Natural killer cell (primary cell): Measurements from ENCODE around the gene MTMR3. TPM values are rescaled to one million over a fixed set of nuclear protein-coding genes. Genes with fewer than 3 reads are reported as not detected.
"Not testable (repeated sequence)": the region's sequence is repeated elsewhere in the genome, so short reads cannot be mapped to it uniquely, and the experiment has no call there.

Experiments
- ATAC-seq, 3 donors: fragments of 150-1000 bp in 2 of 3; fragments of 200-7000 bp in 1 of 3; cut with Tn5 transposase; 1 replicate in 1 of 3; 2 replicates in 2 of 3; pipeline ENCODE4 v1.10.0; 2021; ENCODE audit warnings: mild to moderate bottlenecking in 2 of 3, moderate library complexity in 2 of 3
- DNase-seq, 2 donors: peaks; one replicate each; pipeline versions ENCODE4 v3.0.0 to v3.0.0-alpha.2; 2013 to 2021; ENCODE audit warnings: mixed read lengths in 1 of 2
- H3K27ac ChIP-seq: one replicate; pipeline ENCODE4 v1.5.1; 2013; ENCODE audit warnings: mild to moderate bottlenecking, low read length
- H3K27me3 ChIP-seq: one replicate; pipeline ENCODE4 v1.6.1; 2013; ENCODE audit warnings: low read length; ENCODE audit not compliant: control insufficient read depth, insufficient read depth
- H3K36me3 ChIP-seq: one replicate; pipeline ENCODE4 v1.6.1; 2013; ENCODE audit warnings: low read length; ENCODE audit not compliant: control insufficient read depth, insufficient read depth
- H3K4me1 ChIP-seq: one replicate; pipeline ENCODE4 v1.6.1; 2013; ENCODE audit warnings: low read length; ENCODE audit not compliant: control insufficient read depth, insufficient read depth
- H3K4me3 ChIP-seq: one replicate; pipeline ENCODE4 v1.5.1; 2013; ENCODE audit warnings: low read length
- H3K9me3 ChIP-seq: one replicate; pipeline ENCODE4 v1.6.1; 2013; ENCODE audit warnings: low read length; ENCODE audit not compliant: control insufficient read depth, insufficient read depth
- H3K27ac Mint-ChIP-seq, 2 donors: one replicate each; pipeline ENCODE4 v1.8.0; 2022; ENCODE audit warnings: mild to moderate bottlenecking in 2 of 2, mixed read lengths in 2 of 2, moderate library complexity in 1 of 2
- H3K27me3 Mint-ChIP-seq, 2 donors: one replicate each; pipeline ENCODE4 v1.8.0; 2022; ENCODE audit warnings: low read depth in 2 of 2, mixed read lengths in 2 of 2
- H3K36me3 Mint-ChIP-seq: one replicate; pipeline ENCODE4 v1.8.0; 2022; ENCODE audit warnings: mixed read lengths
- H3K4me1 Mint-ChIP-seq, 2 donors: one replicate each; pipeline ENCODE4 v1.8.0; 2022; ENCODE audit warnings: mixed read lengths in 2 of 2
- H3K4me3 Mint-ChIP-seq: one replicate; pipeline ENCODE4 v1.8.0; 2022; ENCODE audit warnings: mild to moderate bottlenecking, moderate library complexity, mixed read lengths
- H3K9me3 Mint-ChIP-seq, 2 donors: one replicate each; pipeline ENCODE4 v1.8.0; 2022; ENCODE audit warnings: mixed read lengths in 2 of 2
- CTCF ChIP-seq: fragments of 200-600 bp; IDR thresholded peaks from one replicate; pipeline ENCODE4 v1.8.0; 2022; ENCODE audit warnings: antibody characterized with exemption
- whole genome bisulfite sequencing: methylation state at CpG from one replicate; pipeline ENCODE4 v1.1.7; 2013; ENCODE audit warnings: missing lambda C conversion rate; ENCODE audit not compliant: insufficient coverage; 5-methylcytosine and 5-hydroxymethylcytosine counted together
- intact Hi-C: fragments of 100-400 bp; cut with micrococcal nuclease; formaldehyde crosslinking; loops from one replicate; pipeline ENCODE4 v1.14.2; 2022
- total RNA-seq, 4 donors: library from RNA; stranded (reverse); fragments of 120-200 nt in 1 of 4; gene quantifications; one replicate each; pipeline versions ENCODE4 v1.2.3 to v1.2.4, GENCODE V29; 2013 to 2022

MTMR3 gene
- total RNA-seq, 3 donors from 2014 or later (not counting 1 experiment from before 2014, with no cell fraction given), result 62.1 to 83.4 (median 75.6) TPM

GRCh38 chr22:29972121-29972520 lies 89.1 kb downstream of the MTMR3 start:
- no peak overlapping the region for H3K27ac ChIP-seq
- no peaks in the 10 kb centered on the region for H3K27me3 Mint-ChIP-seq
- ATAC-seq (no peak), DNase-seq (no peak)
- intact Hi-C loops, result no loop called here
- no peaks in the 10 kb centered on the region for H3K9me3 Mint-ChIP-seq
- H3K4me3 Mint-ChIP-seq, result no peak overlapping the region
- H3K27me3 ChIP-seq, result no peaks in the 10 kb centered on the region
- no peak overlapping the region for H3K27ac Mint-ChIP-seq
- H3K36me3 ChIP-seq, result peaks cover 5% of the 10 kb centered on the region
- no peak overlapping the region for H3K4me3 ChIP-seq
- H3K36me3 Mint-ChIP-seq, result no peaks in the 10 kb centered on the region
- H3K4me1 ChIP-seq, result no peaks in the 10 kb centered on the region
- peaks cover 19 to 26% of the 10 kb centered on the region in 2 donors for H3K4me1 Mint-ChIP-seq
- TF ChIP-seq CTCF, result no peak
- 97% methylated on average over 2 of the region's 2 CpGs for WGBS
- no peaks in the 10 kb centered on the region for H3K9me3 ChIP-seq

GRCh38 chr22:29973269-29973668 lies 90.3 kb downstream of the MTMR3 start:
- ATAC-seq (no peak), DNase-seq (no peak)
- Histone ChIP-seq H3K27me3 (no peaks in the 10 kb centered on the region), H3K27ac (no peak overlapping the region), H3K36me3 (peaks cover 6% of the 10 kb centered on the region), H3K4me3 (no peak overlapping the region), H3K9me3 (no peaks in the 10 kb centered on the region), H3K4me1 (no peaks in the 10 kb centered on the region)
- Mint-ChIP-seq H3K27ac (no peak overlapping the region), H3K4me1 (peaks cover 13 to 21% of the 10 kb centered on the region in 2 donors), H3K36me3 (no peaks in the 10 kb centered on the region), H3K9me3 (no peaks in the 10 kb centered on the region), H3K4me3 (no peak overlapping the region), H3K27me3 (no peaks in the 10 kb centered on the region)
- TF ChIP-seq CTCF, result no peak
- 100% methylated on average over 4 of the region's 4 CpGs for WGBS
- intact Hi-C loops, result no loop called here

GRCh38 chr22:29973680-29974079 lies 90.7 kb downstream of the MTMR3 start:
- H3K4me3 Mint-ChIP-seq, H3K27ac Mint-ChIP-seq, H3K27me3 ChIP-seq, DNase-seq, H3K4me3 ChIP-seq, intact Hi-C loops, H3K9me3 Mint-ChIP-seq, H3K4me1 ChIP-seq, H3K27me3 Mint-ChIP-seq, H3K9me3 ChIP-seq, H3K27ac ChIP-seq, H3K36me3 Mint-ChIP-seq, ATAC-seq: not testable (repeated sequence)
- H3K36me3 ChIP-seq, result peaks cover 10% of the 10 kb centered on the region
- peaks cover 13 to 16% of the 10 kb centered on the region in 2 donors for H3K4me1 Mint-ChIP-seq
- WGBS, result 92% methylated on average over 9 of the region's 9 CpGs

GRCh38 chr22:29975494-29975893 lies 92.5 kb downstream of the MTMR3 start:
- H3K9me3 ChIP-seq, result no peaks in the 10 kb centered on the region
- no peaks in the 10 kb centered on the region for H3K27me3 ChIP-seq
- no peak for TF ChIP-seq CTCF
- DNase-seq (no peak), ATAC-seq (no peak)
- no peak overlapping the region for H3K4me3 ChIP-seq
- intact Hi-C loops, result no loop called here
- H3K9me3 Mint-ChIP-seq, result no peaks in the 10 kb centered on the region
- H3K4me1 Mint-ChIP-seq, result peaks cover 0 to 6% of the 10 kb centered on the region in 2 donors
- no peaks in the 10 kb centered on the region for H3K4me1 ChIP-seq
- WGBS, result 90% methylated on average over 6 of the region's 7 CpGs
- no peaks in the 10 kb centered on the region for H3K27me3 Mint-ChIP-seq
- H3K27ac Mint-ChIP-seq, result no peak overlapping the region
- H3K36me3 Mint-ChIP-seq, result no peaks in the 10 kb centered on the region
- H3K4me3 Mint-ChIP-seq, result no peak overlapping the region
- no peak overlapping the region for H3K27ac ChIP-seq
- peaks cover 23% of the 10 kb centered on the region for H3K36me3 ChIP-seq
